GM12878 (cell line): ENCODE measurements around the gene SSH2. TPM values are rescaled to one million over a fixed set of nuclear protein-coding genes. Genes with fewer than 3 reads are reported as not detected.
"Not testable (repeated sequence)": the region's sequence is repeated elsewhere in the genome, so short reads cannot be mapped to it uniquely, and the experiment has no call there.

Experiments used
- ATAC-seq: fragments of 200-7000 bp; cut with Tn5 transposase; 3 replicates; pipeline ENCODE4 v1.9.1; 2020; ENCODE audit warnings: mild to moderate bottlenecking, moderate library complexity
- BruUV-seq: library from RNA; stranded (reverse); fragments of 400-500 nt; replicated peaks from 2 replicates; lab custom pipeline; 2021; lab: Mats Ljungman, UMichigan
- CTCF ChIA-PET: fragments of 300-600 bp; sonication (Branson Sonifier 250); formaldehyde crosslinking; extraction: SDS; loops from one replicate; lab custom pipeline; 2021; ENCODE audit warnings: inconsistent platforms; lab: Yijun Ruan, JAX
- POLR2A ChIA-PET: fragments of 350-600 bp; formaldehyde crosslinking; extraction: SDS; loops from one replicate; lab custom pipeline; 2021; ENCODE audit warnings: inconsistent platforms; lab: Charles Lee
- RAD21 ChIA-PET: fragments of 300-600 bp; sonication (Branson Sonifier 250); formaldehyde crosslinking; loops from one replicate; lab custom pipeline; 2023; ENCODE audit warnings: antibody characterized with exemption; ENCODE audit not compliant: unreplicated experiment; lab: Charles Lee
- SMC1A ChIA-PET: fragments of 300-600 bp; sonication (Branson Sonifier 250); formaldehyde crosslinking; loops from one replicate; lab custom pipeline; 2023; ENCODE audit not compliant: unreplicated experiment, uncharacterized antibody; lab: Charles Lee
- DNase-seq: peaks from one replicate; pipeline ENCODE4 v3.0.0-alpha.2; 2011; ENCODE audit warnings: low read depth, low spot score
- FAIRE-seq: peaks from 3 replicates; lab custom pipeline; 2011; peaks lifted over from hg19 to GRCh38; lab: Jason Lieb, UNC
- H2AFZ ChIP-seq: 2 replicates; pipeline ENCODE4 v1.6.0; 2011; ENCODE audit warnings: low read depth, low read length, control low read depth; ENCODE audit not compliant: control insufficient read depth
- H3K27ac ChIP-seq: 2 replicates; pipeline ENCODE4 v1.5.1; 2011; ENCODE audit warnings: control low read depth; ENCODE audit not compliant: control insufficient read depth, insufficient read depth
- H3K27me3 ChIP-seq, 2 experiments: replicated peaks in 1 of 2; 2 replicates each; pipeline versions ENCODE4 v1.6.0 to v1.6.1; 2011; ENCODE audit warnings: low read length in 1 of 2; ENCODE audit not compliant: control insufficient read depth in 2 of 2, insufficient read depth in 2 of 2
- H3K36me3 ChIP-seq, 2 experiments: 2 replicates each; pipeline ENCODE4 v1.5.1; 2011; ENCODE audit warnings: low read length in 1 of 2; ENCODE audit not compliant: control insufficient read depth in 2 of 2, insufficient read depth in 2 of 2
- H3K4me1 ChIP-seq: 2 replicates; pipeline ENCODE4 v1.6.1; 2011; ENCODE audit warnings: mild to moderate bottlenecking, low read length, moderate library complexity, mixed read lengths; ENCODE audit not compliant: control insufficient read depth, insufficient read depth
- H3K4me2 ChIP-seq: 2 replicates; pipeline ENCODE4 v1.6.0; 2011; ENCODE audit warnings: control low read depth; ENCODE audit not compliant: control insufficient read depth, insufficient read depth
- H3K4me3 ChIP-seq: fragments of 200-600 bp; sonication (generic); 2 replicates; pipeline ENCODE4 v1.5.1; 2016
- H3K79me2 ChIP-seq: 2 replicates; pipeline ENCODE4 v1.6.0; 2011; ENCODE audit warnings: low read length; ENCODE audit not compliant: control insufficient read depth, insufficient read depth
- H3K9ac ChIP-seq: 2 replicates; pipeline ENCODE4 v1.8.0; 2011; ENCODE audit warnings: low read length, control low read depth, mixed read lengths; ENCODE audit not compliant: control insufficient read depth, insufficient read depth
- H3K9me3 ChIP-seq: replicated peaks from 3 replicates; pipeline ENCODE4 v1.5.1; 2011; ENCODE audit warnings: mild to moderate bottlenecking, low read length; ENCODE audit not compliant: control insufficient read depth, insufficient read depth
- H4K20me1 ChIP-seq: 2 replicates; pipeline ENCODE4 v1.6.0; 2011; ENCODE audit not compliant: control insufficient read depth, insufficient read depth
- HDGF ChIP-seq: fragments of 450-650 bp; IDR thresholded peaks from 2 replicates; pipeline ENCODE4 v1.6.1; 2016; ENCODE audit warnings: antibody characterized with exemption
- POLR2A ChIP-seq: IDR thresholded peaks from 2 replicates; pipeline ENCODE4 v1.6.1; 2011; ENCODE audit warnings: low read depth, mild to moderate bottlenecking, low read length
- RELA ChIP-seq: fragments of 450-650 bp; IDR thresholded peaks from 2 replicates; pipeline ENCODE4 v1.8.0; 2014; ENCODE audit warnings: borderline replicate concordance; ENCODE audit not compliant: partially characterized antibody
- SIX5 ChIP-seq: IDR thresholded peaks from 2 replicates; pipeline ENCODE4 v1.6.1; 2011; ENCODE audit warnings: mild to moderate bottlenecking, low read depth, low read length, moderate library complexity; ENCODE audit not compliant: severe bottlenecking
- WGBS: methylation state at CpG from one replicate; pipeline ENCODE4 v1.1.6; 2016; ENCODE audit warnings: low lambda C conversion rate; ENCODE audit not compliant: insufficient replicate concordance, insufficient coverage; ENCODE audit errors: missing lambda C conversion rate; 5-methylcytosine and 5-hydroxymethylcytosine counted together
- in situ Hi-C: fragments of 300-500 bp; cut with MboI; formaldehyde crosslinking; loops from 9 replicates; pipeline ENCODE4 v1.14.3; 2018; ENCODE audit warnings: mixed read lengths
- intact Hi-C: fragments of 100-400 bp; cut with micrococcal nuclease; formaldehyde crosslinking; loops from one replicate; pipeline ENCODE4 v1.14.2; 2022; ENCODE audit not compliant: unreplicated experiment
- polyA plus RNA-seq, 11 experiments: library from polyadenylated mRNA; depleted of rRNA in 4 of 11; unstranded in 6 of 11; stranded (reverse) in 5 of 11; fragments of >200 nt; fragmentation: Nextera tagmentation in 4 of 11; fragmentation: Illumina TruSeq in 1 of 11; extraction: Ambion mirVana in 4 of 11; extraction: Trizol in 1 of 11; gene quantifications; 1 replicate in 1 of 11; 2 replicates in 10 of 11; pipeline versions ENCODE4 v1.2.1 to v1.2.3, GENCODE V29; 2011 to 2016; ENCODE audit warnings: inconsistent platforms in 2 of 11, missing spikeins in 2 of 11, low read depth in 1 of 11
- total RNA-seq, 4 experiments: library from RNA; depleted of rRNA in 3 of 4; stranded (reverse); fragments of >200 nt in 3 of 4; fragmentation: Illumina TruSeq in 1 of 4; extraction: Trizol in 1 of 4; gene quantifications; 2 replicates each; pipeline versions ENCODE4 v1.2.1 to v1.2.3, GENCODE V29; 2013 to 2021

SSH2 gene
- total and polyA plus RNA-seq, 10 of the 15 experiments (the other 5 are each of a cell fraction or from before 2014, with no cell fraction given): 9.3 to 65.9 (median 34.0) TPM

DNA sequence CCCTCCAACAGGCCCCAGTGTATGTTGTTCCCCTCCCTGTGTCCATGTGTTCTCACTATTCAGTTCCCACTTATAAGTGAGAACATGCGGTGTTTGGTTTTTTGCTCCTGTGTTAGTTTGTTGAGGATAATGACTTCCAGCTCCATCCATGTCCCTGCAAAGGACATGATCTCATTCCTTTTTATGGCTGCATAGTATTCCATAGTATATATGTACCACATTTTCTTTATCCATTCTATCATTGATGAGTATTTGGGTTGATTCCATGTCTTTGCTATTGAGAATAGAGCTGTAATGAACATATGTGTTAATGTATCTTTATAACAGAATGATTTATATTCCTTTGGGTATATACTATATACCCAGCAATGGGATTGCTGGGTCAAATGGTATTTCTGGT is 27.5 kb upstream of the SSH2 start:
- in situ Hi-C loops, H3K79me2 ChIP-seq: not testable (repeated sequence)

DNA sequence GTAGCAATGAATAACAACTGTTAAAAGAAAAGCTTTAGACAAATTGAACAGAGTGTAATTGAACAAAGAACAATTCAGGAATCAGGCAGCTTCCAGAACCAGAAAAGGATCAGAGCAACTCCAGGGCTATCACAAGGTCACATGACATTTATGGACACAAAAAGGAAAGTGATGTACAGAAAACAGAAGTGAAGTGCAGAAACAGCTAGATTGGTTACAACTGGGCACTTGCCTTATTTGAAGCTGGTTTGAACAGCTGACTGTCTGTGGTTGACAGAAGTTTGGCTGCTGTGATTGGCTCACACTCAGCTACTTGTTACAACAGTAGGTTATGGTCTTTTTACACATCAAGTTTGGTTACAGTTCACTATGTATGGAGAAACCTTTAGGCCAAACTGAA is 26.2 kb upstream of the SSH2 start:
- intact Hi-C loops: no loop called here

More for the DNA sequence above, 27.5 kb upstream of the SSH2 start:
- CTCF ChIA-PET: interaction anchor here (0.6 to 1.5 kb wide), 3 partner anchors 23 to 141 kb away, joined by 3 read pairs; no protein-coding TSS in a partner anchor
- H3K4me2 ChIP-seq, H3K27me3 ChIP-seq, FAIRE-seq, H3K9me3 ChIP-seq, H3K9ac ChIP-seq, POLR2A ChIA-PET, H2AFZ ChIP-seq, H4K20me1 ChIP-seq, ATAC-seq, BruUV-seq, DNase-seq, intact Hi-C loops, H3K27ac ChIP-seq, H3K4me1 ChIP-seq, RAD21 ChIA-PET, H3K4me3 ChIP-seq, H3K36me3 ChIP-seq: not testable (repeated sequence)
- WGBS: 94% methylated on average over 1 of the region's 1 CpG
- SMC1A ChIA-PET: interaction anchor here (1.6 kb wide), 1 partner anchor 15 kb away, joined by 3 read pairs; no protein-coding TSS in a partner anchor

More for the DNA sequence above, 26.2 kb upstream of the SSH2 start:
- TF ChIP-seq SIX5 (no peak), POLR2A (no peak), RELA (no peak), HDGF (no peak)
- ChIA-PET POLR2A (no interaction called here), CTCF (interaction anchor here (0.7 to 0.8 kb wide), 2 partner anchors 9 to 87 kb away, joined by 3 read pairs; no protein-coding TSS in a partner anchor), RAD21 (interaction anchor here (0.7 kb wide), 1 partner anchor 25 kb away, joined by 4 read pairs; no protein-coding TSS in a partner anchor), SMC1A (interaction anchor here (0.6 to 1.9 kb wide), 2 partner anchors 25 to 49 kb away, joined by 3 to 8 read pairs; partner anchors contain the start of gene SSH2)
- in situ Hi-C loops: no loop called here
- Histone ChIP-seq H2AFZ (no peak overlapping the region), H3K4me1 (no peaks in the 10 kb centered on the region), H3K9me3 (peaks cover 2% of the 10 kb centered on the region; the same call in 1 of the 3 replicates), H3K4me3 (no peak overlapping the region), H3K9ac (no peak overlapping the region), H3K27ac (no peak overlapping the region), H3K79me2 (no peaks in the 10 kb centered on the region), H3K36me3 (no peaks in the 10 kb centered on the region), H4K20me1 (no peaks in the 10 kb centered on the region), H3K4me2 (no peak overlapping the region), H3K27me3 (no peaks in the 10 kb centered on the region; a peak in 1 of 4 replicates)
- no TSS peak for BruUV-seq
- ATAC-seq (no peak), FAIRE-seq (no peak), DNase-seq (no peak)
